Karpas-422 (cell line): ENCODE data around the gene KLF1. TPM values are rescaled to one million over a fixed set of nuclear protein-coding genes. Genes with fewer than 3 reads are reported as not detected.

Experiments
- DNase-seq: peaks from one replicate; pipeline ENCODE4 v3.0.0-alpha.2; 2015
- H2AFZ ChIP-seq: fragments of 200-600 bp; sonication (generic); 2 replicates; pipeline ENCODE4 v1.6.1; 2014; ENCODE audit warnings: antibody characterized with exemption, low read length, mixed read lengths
- H3K27ac ChIP-seq: fragments of 200-600 bp; sonication (generic); 2 replicates; pipeline ENCODE4 v1.5.1; 2014; ENCODE audit warnings: mild to moderate bottlenecking, low read length, moderate library complexity
- H3K27me3 ChIP-seq: fragments of 200-600 bp; sonication (generic); 2 replicates; pipeline ENCODE4 v1.6.1; 2014; ENCODE audit warnings: low read length, mixed read lengths
- H3K36me3 ChIP-seq: fragments of 200-600 bp; sonication (generic); 2 replicates; pipeline ENCODE4 v1.6.1; 2014; ENCODE audit warnings: low read length, mixed read lengths; ENCODE audit not compliant: insufficient read depth
- H3K4me1 ChIP-seq: fragments of 200-600 bp; sonication (generic); 2 replicates; pipeline ENCODE4 v1.6.1; 2014; ENCODE audit warnings: mild to moderate bottlenecking, low read length, mixed read lengths
- H3K4me2 ChIP-seq: fragments of 200-600 bp; sonication (generic); 2 replicates; pipeline ENCODE4 v1.6.1; 2014; ENCODE audit warnings: low read length, low read depth, mild to moderate bottlenecking; ENCODE audit not compliant: poor library complexity, severe bottlenecking
- H3K4me3 ChIP-seq: fragments of 200-600 bp; sonication (generic); 2 replicates; pipeline ENCODE4 v1.5.1; 2014; ENCODE audit warnings: mild to moderate bottlenecking, antibody characterized with exemption, low read length, mixed read lengths
- H3K79me2 ChIP-seq: fragments of 200-600 bp; sonication (generic); 2 replicates; pipeline ENCODE4 v1.6.1; 2014; ENCODE audit warnings: mild to moderate bottlenecking, low read length, mixed read lengths
- H3K9ac ChIP-seq: fragments of 200-600 bp; sonication (generic); 2 replicates; pipeline ENCODE4 v1.6.0; 2014; ENCODE audit warnings: low read length
- H3K9me2 ChIP-seq: fragments of 200-600 bp; sonication (generic), shearing (Covaris generic); replicated peaks from 2 replicates; pipeline ENCODE4 v1.6.0; 2014; ENCODE audit warnings: mild to moderate bottlenecking, low read length, moderate library complexity; ENCODE audit not compliant: insufficient read depth
- H3K9me3 ChIP-seq: fragments of 300-700, 200-600 bp; sonication (generic); 2 replicates; pipeline ENCODE4 v1.6.1; 2014; ENCODE audit warnings: low read length, mixed read lengths
- H4K20me1 ChIP-seq: fragments of 200-600 bp; sonication (generic); 2 replicates; pipeline ENCODE4 v1.6.1; 2014; ENCODE audit warnings: mild to moderate bottlenecking, antibody characterized with exemption, low read length, low read depth; ENCODE audit not compliant: insufficient read depth
- total RNA-seq: library from RNA; depleted of rRNA; stranded (reverse); fragments of >200 nt; shearing (Covaris generic); gene quantifications from 2 replicates; pipeline ENCODE4 v1.2.3, GENCODE V29; 2014; ENCODE audit warnings: low replicate concordance; rRNA removed

KLF1 gene
- total RNA-seq, result not detected in 2 replicates

DNA sequence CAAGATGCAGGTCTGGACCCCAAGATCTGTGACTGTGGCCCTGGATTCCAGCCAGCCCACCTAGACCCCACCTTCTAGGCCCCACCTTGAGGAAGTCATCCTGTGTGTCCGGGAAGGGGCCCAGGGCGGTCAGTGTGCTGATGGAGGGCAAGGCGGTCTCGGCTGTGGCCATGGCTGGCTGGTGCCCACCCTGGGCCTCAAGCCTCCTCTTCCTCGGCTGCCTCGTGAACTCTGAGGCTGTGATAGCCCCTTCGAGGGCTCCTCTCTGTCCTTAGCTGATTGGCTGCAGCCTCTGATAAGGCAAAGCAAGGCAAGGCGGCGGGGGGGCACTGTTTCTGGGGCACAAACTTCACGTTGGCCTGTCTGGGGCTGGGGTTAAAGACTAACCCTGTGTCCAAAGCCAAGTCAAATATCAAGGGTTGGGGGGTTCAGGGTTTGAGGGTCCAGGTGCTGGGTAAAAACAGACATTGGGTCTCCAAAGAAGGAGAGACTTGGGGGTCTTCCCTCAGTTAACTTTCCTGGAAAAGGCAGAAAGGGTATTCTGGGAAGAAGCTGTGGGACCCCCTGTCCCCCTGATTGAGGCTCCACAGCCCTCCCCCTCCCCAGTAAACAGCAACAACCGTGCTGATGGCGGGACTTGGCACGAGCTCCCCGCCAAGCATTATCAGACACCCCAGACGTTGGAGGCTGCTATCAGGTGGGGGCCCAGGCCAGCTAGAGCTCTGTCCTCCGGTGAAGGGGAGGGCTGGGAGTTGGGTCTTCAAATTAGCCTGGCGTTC is at the start of gene KLF1:
KLF1 (minus strand) TSS at position 233 of the 779 bp plus-strand sequence; CDS start at position 172, 61 bp downstream.
- H3K79me2 ChIP-seq, result peaks cover 12% of the 10 kb centered on the region
- H3K4me1 ChIP-seq, result peaks cover 27% of the 10 kb centered on the region
- H3K9me3 ChIP-seq, result peaks cover 10% of the 10 kb centered on the region
- H2AFZ ChIP-seq, result no peak within 1 kb of the TSS
- H3K27ac ChIP-seq, result no peak within 1 kb of the TSS
- H3K36me3 ChIP-seq, result no peaks in the 10 kb centered on the region
- no peaks in the 10 kb centered on the region for H3K9me2 ChIP-seq
- H3K27me3 ChIP-seq, result no peaks in the 10 kb centered on the region
- peak within 1 kb of the TSS; percentile 58; the same call in 1 of the 2 replicates for H3K4me3 ChIP-seq
- peak within 1 kb of the TSS; percentile 72 for H3K4me2 ChIP-seq
- peak within 1 kb of the TSS; percentile 46; the same call in 1 of the 2 replicates for H3K9ac ChIP-seq
- no peaks in the 10 kb centered on the region; the same call in 1 of the 2 replicates for H4K20me1 ChIP-seq
- DNase-seq, result no peak

DNA sequence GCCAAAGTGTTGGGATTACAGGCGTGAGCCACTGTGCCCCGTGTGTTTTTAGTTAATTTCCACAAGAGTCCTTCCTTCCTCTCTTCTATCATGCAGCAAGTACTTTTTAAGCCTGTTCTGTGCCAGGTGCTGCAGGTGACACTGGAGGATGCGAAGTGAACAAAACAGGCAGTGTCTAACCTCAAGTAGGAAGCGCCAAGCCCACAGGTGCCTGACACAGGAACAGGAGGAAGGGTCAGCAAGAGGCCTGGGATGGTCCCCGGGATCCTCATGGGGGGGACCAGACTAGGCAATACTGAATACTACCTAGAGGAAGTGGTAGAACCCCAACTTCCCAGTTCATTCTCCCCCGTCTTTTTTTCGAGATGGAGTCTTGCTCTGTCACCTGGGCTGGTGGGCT is 49.6 kb upstream of the KLF1 start:
- Histone ChIP-seq H3K9ac (no peak overlapping the region), H3K9me3 (no peaks in the 10 kb centered on the region), H3K79me2 (peaks cover 45% of the 10 kb centered on the region), H3K9me2 (no peaks in the 10 kb centered on the region), H3K4me3 (no peak overlapping the region), H3K4me2 (peak overlapping the region; percentile 83), H3K27me3 (no peaks in the 10 kb centered on the region), H4K20me1 (peaks cover 30% of the 10 kb centered on the region), H2AFZ (no peak overlapping the region), H3K4me1 (peaks cover 50% of the 10 kb centered on the region), H3K36me3 (peaks cover 28% of the 10 kb centered on the region), H3K27ac (no peak overlapping the region)
- no peak for DNase-seq

DNA sequence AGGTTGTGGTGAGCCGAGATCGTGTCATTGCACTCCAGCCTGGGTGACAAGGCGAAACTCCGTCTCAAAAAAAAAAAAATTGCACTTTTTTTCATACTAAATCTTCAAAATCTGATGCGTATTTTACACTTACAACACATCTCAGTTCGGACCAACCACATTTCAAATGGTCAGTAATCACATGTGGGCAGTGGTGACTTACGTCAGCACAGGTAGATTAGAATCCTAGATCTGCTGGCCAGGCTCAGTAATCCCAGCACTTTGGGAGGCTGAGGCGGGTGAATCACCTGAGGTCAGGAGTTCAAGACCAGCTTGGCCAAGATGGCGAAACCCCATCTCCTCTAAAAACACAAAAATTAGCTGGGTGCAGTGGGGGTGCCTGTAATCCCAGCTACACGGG is 48.1 kb upstream of the KLF1 start:
- H3K4me1 ChIP-seq, result peaks cover 41% of the 10 kb centered on the region
- no peaks in the 10 kb centered on the region for H3K27me3 ChIP-seq
- no peak overlapping the region for H3K9ac ChIP-seq
- no peak overlapping the region for H3K27ac ChIP-seq
- DNase-seq, result no peak
- H3K9me3 ChIP-seq, result no peaks in the 10 kb centered on the region
- peaks cover 25% of the 10 kb centered on the region for H4K20me1 ChIP-seq
- no peak overlapping the region for H3K4me2 ChIP-seq
- peaks cover 26% of the 10 kb centered on the region for H3K36me3 ChIP-seq
- H3K4me3 ChIP-seq, result no peak overlapping the region
- H3K9me2 ChIP-seq, result no peaks in the 10 kb centered on the region
- peaks cover 52% of the 10 kb centered on the region for H3K79me2 ChIP-seq
- no peak overlapping the region for H2AFZ ChIP-seq

DNA sequence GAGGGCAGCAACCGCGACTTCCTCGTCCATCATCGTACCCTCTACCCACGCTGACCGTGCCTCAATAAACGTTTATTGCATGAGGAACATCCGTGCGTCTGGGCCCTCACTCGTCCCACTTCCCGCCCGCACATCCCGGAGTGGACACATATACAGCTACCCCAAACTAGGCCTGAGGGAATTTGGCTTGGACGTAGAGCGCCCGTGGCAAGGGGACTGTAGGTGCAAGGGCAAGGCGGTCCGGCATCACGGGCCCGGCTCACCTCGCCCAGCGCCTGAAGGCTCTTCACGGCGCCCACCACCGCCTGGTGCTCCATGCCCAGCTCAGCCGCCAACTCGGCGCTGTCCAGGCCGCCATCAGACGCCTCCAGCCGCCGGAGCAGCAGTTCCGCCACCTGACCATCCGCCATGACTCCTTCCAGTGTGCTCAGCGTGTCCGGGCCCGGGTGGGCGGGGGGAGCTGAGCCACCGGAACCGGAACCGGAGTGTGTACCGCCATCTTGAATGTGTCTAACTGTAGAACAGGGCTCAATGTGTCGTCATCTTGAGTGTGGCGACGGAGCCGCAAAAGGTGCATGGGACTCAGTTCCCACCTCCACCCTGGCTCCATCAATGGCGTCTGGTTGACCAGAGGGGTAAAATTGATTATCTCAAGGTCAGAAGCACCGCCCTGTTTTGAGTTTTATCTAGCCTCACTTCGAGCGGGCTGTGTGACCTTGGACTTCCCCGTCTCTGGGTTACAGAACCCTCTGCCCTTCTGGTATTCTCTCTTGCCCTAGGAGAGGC is 46.5 kb upstream of the KLF1 start, which contains the start of gene FARSA:
FARSA (minus strand) TSS at position 425 of the 786 bp plus-strand sequence; CDS start at position 410, 15 bp downstream.
- H3K9me2 ChIP-seq, result no peaks in the 10 kb centered on the region
- H3K4me1 ChIP-seq, result peaks cover 31% of the 10 kb centered on the region
- DNase-seq, result peak; percentile 97
- peak within 1 kb of the TSS; percentile 91 for H3K4me2 ChIP-seq
- H2AFZ ChIP-seq, result peak within 1 kb of the TSS; percentile 74; the same call in 1 of the 2 replicates
- H3K79me2 ChIP-seq, result peaks cover 38% of the 10 kb centered on the region
- peak within 1 kb of the TSS; percentile 39; the same call in 1 of the 2 replicates for H3K27ac ChIP-seq
- H3K9me3 ChIP-seq, result no peaks in the 10 kb centered on the region
- H3K9ac ChIP-seq, result peak within 1 kb of the TSS; percentile 81
- H4K20me1 ChIP-seq, result peaks cover 10% of the 10 kb centered on the region; the same call in 1 of the 2 replicates
- H3K27me3 ChIP-seq, result no peaks in the 10 kb centered on the region
- H3K36me3 ChIP-seq, result peaks cover 24% of the 10 kb centered on the region
- peak within 1 kb of the TSS; percentile 81 for H3K4me3 ChIP-seq

DNA sequence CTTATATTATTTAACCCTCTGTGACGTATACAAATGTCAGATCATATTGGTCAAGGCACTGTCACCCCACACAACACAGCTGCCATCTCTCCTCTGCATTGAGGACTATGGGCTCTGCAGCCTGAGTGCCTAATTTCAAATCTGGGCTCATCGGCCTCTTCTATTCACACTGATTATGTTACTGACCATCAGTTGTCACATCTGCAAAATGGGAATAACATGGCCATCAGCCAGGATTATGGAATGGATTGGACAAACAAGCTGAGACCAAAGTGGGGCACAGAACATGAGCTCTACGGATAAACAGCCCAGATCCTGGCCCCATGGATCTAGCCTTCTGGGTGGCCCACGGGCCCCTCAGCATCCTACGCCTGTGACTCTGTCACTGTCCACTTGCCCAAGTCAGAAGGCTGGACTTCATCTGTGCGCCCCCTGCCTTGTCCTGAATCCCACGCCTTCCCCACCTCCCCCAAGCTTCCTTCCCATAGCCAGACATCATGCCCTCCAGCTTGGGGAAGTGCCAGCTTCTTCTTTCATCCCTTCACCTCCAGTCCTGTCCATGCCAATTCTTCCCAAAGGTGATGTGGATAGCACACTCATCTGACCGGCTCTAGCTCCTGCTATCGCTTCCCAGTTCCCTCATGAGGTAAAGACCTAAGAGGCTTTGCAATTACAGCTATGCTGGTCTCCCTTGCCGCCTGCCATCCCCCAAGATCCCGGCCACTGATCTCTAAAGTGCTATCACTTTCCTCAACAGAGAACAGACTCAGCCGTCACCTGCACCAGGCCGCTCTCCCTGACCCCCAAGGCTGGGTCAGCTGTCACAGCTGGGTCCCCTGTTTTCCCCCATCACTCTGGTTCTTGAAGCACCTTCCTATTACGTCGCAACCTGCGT is 45.6 kb upstream of the KLF1 start:
- DNase-seq, result no peak
- Histone ChIP-seq H3K4me2 (peak overlapping the region; percentile 91), H3K27ac (peak overlapping the region; percentile 39; the same call in 1 of the 2 replicates), H2AFZ (no peak overlapping the region), H3K36me3 (peaks cover 29% of the 10 kb centered on the region), H3K9ac (peak overlapping the region; percentile 81), H3K27me3 (no peaks in the 10 kb centered on the region), H3K79me2 (peaks cover 38% of the 10 kb centered on the region), H3K4me1 (peaks cover 27% of the 10 kb centered on the region), H4K20me1 (peaks cover 10% of the 10 kb centered on the region; the same call in 1 of the 2 replicates), H3K9me3 (no peaks in the 10 kb centered on the region), H3K9me2 (no peaks in the 10 kb centered on the region), H3K4me3 (peak overlapping the region; percentile 81)

DNA sequence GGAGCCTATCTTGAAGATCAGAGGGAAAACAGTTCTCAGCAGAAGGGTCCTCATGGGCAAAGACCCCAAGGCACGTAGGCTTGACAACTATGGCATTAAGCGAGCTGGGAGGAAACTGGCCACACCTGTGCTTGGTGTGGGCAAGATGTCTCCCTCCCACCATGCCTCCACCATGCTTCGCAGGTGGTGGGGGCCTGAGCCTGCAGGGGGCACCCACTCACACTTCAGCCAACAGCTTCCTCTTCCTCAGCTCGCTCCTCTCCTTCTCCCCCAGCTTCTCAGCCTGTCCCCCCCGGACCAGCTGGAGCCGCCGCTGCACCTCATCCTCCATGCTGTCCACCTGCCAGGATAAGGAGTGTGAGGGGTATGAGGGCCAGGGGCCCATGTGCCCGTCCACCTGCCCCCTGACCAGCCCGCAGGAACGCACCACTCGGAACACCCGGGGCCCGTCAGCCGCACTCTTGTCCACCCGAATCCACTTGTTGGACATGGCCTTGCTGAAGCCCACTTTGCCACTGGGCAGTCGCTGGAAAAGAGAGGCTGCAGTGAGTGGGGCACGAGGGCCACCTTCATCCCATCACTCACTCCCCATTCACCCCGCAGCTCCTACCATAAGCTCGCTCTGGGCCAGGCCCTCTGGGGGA is 43.1 kb upstream of the KLF1 start:
- no peak overlapping the region for H3K9ac ChIP-seq
- H3K9me3 ChIP-seq, result no peaks in the 10 kb centered on the region
- no peak overlapping the region for H3K27ac ChIP-seq
- peaks cover 10% of the 10 kb centered on the region; the same call in 1 of the 2 replicates for H4K20me1 ChIP-seq
- no peak overlapping the region for H3K4me3 ChIP-seq
- H3K79me2 ChIP-seq, result peaks cover 38% of the 10 kb centered on the region
- peaks cover 37% of the 10 kb centered on the region for H3K36me3 ChIP-seq
- no peak overlapping the region for H3K4me2 ChIP-seq
- H3K27me3 ChIP-seq, result no peaks in the 10 kb centered on the region
- DNase-seq, result no peak
- H3K9me2 ChIP-seq, result no peaks in the 10 kb centered on the region
- peaks cover 20% of the 10 kb centered on the region for H3K4me1 ChIP-seq
- H2AFZ ChIP-seq, result no peak overlapping the region

DNA sequence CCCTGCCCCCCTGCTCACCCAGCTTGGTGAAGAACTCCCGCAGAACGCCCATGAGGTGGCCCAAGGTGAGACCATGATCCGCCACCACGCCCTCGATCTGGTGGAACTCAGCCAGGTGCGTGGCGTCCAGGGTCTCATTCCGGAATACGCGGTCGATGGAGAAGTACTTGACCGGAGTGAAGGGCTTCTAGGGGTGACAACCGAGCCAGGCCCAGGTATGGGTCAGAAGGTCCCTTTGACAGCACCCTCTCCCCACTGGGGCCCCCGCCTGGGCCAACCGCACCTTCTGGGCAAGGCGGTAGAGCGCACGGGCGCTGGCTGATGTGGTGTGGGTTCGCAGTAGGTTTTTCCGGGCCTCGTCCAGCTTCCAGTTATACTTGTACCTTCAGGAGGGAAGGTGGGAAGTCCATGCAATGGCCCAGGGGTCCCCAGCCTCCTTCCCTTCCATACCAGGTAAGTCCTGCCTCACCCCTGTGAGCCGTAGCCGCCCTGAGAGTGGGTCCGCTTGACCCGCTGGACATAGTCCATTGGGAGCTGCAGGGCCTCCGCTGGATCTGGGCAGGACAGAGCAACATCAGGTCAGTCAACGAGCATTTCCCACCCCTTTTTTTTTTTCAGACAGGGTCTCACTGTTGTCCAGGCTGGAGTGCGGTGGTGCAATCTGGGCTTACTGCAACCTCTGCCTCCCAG is 37.8 kb upstream of the KLF1 start:
- Histone ChIP-seq H3K4me2 (no peak overlapping the region), H2AFZ (no peak overlapping the region), H3K27ac (no peak overlapping the region), H3K9ac (no peak overlapping the region), H3K4me3 (no peak overlapping the region), H3K9me2 (no peaks in the 10 kb centered on the region), H3K27me3 (no peaks in the 10 kb centered on the region), H4K20me1 (no peaks in the 10 kb centered on the region), H3K36me3 (peaks cover 32% of the 10 kb centered on the region), H3K79me2 (0 out of 2 replicates have a peak, but pooled peaks cover 2% of the 10 kb centered on the region), H3K9me3 (no peaks in the 10 kb centered on the region), H3K4me1 (no peaks in the 10 kb centered on the region)
- no peak for DNase-seq
